ENCODE data around the gene COQ8A.
A peak's percentile ranks its signal among the peaks of the same experiment; 100 is the strongest.

The COQ8A gene

DNA sequence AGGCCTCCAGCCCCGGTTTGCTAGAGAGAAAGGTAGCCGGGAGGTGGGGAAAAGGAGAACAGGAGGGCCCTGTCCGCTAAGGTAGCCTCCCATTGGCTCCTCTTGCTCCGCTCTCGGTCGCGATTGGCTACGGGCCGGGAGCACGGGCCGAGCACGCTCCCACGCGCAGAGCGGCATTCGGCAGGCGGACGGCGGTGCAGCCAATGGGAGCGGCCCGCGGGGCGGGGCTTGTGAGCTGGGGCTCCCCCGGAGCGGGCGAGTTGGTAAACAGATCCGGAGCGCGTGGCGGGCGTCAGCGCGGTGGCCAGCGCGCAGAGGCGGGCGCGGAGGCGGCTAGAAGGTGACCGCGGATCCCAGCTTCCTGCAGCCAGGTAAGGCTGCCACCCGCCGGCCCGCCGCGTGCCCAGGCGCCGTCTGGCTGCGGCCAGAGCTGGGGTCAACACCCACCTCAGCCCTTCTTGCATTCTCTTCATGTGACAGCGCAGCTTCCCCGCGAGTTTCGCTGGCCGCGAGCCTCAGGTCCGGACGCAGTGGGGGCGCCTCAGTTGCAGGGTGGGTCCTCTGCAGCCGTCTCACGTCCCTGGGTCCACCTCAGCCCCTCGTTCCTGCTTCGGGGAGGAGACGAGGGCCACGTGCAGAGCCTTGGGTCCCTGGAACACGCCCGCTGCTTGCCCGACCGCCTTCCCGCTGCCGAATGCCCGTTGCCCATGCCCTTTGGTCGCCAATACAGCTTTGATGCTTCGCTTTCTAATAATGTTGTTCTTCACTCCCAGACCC, at the start of gene COQ8A:
Gene COQ8A, plus strand, starts transcription at position 266 of the 777 bp plus-strand sequence. CDS start 21,092 bp downstream, outside the sequence.
- DNase-seq, result peak; percentile 100

DNA sequence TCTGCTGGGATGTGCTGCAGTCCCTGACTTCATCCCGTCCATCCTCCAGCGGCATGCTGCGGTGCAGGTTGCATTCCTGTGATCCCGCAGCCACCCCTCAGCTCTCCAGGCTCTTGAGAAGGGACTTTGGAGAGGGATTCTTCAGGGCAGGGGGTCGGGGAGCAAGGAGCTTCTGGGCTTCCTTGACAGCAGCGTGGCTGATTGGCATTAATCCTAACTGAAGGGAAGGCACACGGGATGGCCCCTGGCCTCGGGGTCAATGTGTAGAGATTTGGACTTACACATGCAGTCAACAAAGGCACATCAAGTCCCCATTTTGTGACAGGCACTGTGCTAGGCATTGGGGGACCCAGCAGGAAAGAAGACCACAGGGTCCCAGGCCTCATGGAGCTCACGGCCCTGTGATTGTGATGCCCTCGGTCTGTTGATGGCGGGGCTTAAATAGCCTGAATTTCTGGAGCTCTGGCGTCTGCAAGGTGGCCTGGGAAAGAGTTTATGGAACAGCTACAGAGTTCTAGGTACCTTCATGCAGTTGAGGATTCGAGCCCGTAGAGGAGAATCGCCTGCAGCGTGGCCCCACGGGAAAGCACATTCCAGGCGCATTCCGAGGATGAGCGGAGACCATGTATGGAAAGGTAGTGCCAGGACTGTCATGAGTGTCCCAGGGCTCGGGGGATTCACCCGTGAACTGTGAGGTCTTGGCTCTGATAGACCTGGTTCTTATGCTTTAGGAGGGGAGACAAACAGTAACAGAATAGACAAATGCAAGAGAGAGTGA, 49.6 kb upstream of the COQ8A start:
- DNase-seq, result no peak

DNA sequence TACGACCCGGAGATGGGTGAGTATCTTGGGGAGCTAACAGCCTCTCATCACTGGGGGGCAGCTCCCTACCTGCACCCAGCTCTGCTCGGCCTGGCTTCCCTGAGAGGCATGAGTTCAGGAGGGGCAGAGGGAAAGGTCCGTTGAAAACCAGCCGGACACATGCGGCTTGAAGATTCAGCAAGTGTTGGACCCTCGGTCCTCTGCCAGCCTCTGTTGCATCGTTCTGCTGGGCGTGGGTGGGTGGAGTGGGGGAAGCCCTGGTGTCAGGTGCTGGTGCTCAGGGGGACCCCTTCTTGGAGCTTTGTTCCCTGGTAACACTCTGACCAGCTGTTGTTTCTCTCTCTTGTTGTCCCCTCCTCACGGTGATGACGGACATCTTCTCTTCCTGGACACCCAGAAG, 48.7 kb upstream of the COQ8A start:
- no peak for DNase-seq

DNA sequence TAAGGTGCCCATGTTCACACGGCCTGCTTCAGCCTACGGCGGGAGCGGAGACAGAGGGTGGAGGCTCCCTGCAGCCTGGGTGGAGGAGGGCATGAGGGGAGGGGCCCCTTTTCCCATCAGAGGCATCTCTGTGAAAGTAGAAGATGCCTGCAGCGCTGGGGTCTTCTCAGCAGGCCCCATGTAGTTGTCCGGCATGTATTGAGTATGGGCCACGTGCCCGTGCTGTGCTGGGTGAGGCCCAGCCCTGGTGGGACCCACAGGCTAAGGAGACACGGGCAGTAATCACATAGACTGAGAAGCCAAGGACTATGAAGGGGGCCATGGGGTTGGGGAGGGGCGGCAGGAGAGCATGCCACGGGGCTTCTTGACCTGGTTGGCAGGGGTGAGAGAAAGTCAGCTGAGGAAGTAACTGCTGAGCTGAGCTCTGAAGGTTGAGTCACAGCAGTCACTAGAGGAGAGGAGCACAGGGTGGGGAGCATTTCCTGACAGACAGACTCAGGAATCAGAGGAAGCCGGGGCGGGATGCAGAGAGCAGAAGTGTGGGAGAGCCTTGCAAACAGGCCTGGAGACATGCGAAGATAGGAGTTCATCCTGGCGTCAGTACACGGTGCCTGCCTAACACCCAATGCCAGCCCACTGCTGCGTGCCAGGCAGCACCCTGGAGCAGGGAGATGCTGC, 48.1 kb upstream of the COQ8A start:
- DNase-seq, result peak; percentile 9

DNA sequence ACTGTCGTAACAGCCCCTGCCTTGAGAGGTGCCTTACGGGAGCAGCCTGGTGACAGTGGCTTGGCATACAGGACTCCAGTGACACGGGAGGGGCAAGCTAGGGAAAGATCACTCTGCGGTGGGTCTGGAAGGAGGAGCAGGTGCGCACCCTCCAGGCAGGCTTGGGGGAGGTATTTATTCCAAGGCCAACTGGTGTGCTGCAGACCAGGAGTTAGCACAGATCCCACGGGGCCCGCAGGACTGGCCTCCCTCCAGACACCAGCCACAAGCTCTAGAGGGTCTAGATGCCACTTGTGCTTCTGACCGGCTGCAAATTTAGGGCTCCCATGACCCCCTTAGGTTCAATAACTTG, 47.6 kb upstream of the COQ8A start:
- no peak for DNase-seq

DNA sequence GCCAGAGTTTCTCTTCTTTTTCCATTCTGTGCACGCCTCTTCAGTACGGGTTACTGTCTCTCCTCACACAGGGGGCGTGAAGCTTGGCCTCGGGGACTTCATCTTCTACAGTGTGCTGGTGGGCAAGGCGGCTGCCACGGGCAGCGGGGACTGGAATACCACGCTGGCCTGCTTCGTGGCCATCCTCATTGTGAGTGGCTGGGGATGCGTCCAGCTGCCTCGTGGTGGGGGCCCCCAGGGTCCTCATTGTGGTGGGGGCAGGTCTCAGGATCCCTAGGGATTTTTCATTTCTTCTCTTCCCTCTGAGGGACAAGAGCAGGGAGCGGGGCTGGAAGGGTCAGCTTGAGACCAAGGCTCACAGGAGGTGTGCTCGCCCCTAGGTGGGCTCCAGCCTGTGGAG, 46.2 kb upstream of the COQ8A start:
- DNase-seq, result no peak

DNA sequence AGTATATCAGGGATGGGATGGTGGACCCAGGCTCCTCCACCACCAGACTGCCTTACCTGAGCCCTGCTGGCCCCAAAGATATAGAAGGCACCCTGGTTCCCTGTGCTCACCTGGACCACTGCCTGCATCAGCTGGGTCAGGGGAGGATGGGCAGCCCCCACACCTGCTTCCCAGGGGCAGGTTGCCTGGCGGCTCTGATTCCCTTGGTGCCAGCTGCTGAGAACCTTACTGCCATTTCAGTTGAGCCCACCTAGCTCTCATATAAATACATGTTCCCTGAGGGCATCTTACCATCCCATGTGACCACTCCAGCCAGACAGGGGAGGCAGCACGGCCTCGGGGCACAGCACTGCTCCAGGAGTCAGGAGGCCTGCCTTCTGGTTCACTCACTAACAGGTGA, 45.3 kb upstream of the COQ8A start:
- DNase-seq, result no peak

DNA sequence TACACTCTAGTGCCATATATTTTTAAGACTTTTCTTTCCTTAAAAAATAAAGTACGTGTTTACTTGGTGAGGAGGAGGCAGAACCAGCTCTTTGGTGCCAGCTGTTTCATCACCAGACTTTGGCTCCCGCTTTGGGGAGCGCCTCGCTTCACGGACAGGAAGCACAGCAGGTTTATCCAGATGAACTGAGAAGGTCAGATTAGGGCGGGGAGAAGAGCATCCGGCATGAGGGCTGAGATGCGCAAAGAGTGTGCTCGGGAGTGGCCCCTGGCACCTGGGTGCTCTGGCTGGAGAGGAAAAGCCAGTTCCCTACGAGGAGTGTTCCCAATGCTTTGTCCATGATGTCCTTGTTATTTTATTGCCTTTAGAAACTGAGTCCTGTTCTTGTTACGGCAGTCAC, 44.5 kb upstream of the COQ8A start:
- DNase-seq, result no peak

DNA sequence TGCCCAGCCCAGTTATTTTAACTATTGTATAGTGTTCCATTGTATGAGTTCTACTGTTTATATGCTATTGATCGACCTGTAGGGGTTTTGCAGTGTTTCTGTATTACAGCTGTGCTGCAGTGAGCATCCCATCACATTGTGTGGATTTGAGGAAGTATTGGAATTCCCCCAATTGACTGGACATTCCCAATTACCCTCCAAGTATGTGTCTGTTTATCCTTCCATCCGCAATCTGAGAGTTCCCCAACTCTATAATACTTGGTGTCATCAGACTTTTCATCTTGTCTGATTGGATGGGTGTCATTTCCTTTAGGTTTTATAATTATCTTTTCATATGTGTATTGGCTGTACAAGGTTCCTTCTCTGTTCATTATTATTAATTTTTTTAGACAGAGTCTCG, 41.8 kb upstream of the COQ8A start:
- no peak for DNase-seq

DNA sequence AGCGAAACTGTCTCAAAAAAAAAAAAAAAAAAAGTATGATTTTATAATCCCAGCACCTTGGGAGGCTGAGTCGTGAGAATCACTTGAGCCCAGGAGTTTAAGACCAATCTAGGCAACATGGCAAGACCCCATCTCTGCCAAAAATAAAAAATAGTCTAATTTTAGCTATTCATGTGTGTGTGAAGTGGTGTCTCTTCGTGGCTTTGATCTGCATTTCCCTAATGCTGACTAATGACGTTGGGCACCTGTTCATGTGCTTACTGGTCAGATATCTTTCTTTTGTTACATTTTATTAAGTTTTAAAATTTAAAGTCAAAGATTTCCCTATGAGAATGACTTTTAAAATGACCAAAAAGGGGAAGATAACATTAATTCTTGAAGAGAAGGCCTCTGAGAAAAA, 38.7 kb upstream of the COQ8A start:
- no peak for DNase-seq

DNA sequence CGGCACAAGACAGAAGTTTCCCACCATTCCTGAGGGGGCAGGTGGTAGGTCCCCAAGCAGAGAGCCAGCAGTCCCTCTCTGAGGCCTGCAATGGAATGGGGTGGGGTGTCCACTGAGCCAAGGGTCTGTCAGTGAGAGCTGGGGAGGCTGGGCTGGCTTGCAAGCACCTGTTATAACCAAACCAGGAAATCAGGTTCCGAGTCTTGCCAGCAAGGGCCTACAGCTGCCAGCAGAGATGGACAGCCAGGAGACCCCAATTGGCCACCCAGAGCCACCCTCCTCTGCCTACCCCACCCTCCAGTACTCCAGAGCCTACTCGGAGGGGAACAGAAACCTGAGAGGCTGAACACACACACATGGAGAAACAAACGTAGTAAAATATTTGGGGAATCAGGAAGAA, 37.5 kb upstream of the COQ8A start:
- DNase-seq, result no peak

DNA sequence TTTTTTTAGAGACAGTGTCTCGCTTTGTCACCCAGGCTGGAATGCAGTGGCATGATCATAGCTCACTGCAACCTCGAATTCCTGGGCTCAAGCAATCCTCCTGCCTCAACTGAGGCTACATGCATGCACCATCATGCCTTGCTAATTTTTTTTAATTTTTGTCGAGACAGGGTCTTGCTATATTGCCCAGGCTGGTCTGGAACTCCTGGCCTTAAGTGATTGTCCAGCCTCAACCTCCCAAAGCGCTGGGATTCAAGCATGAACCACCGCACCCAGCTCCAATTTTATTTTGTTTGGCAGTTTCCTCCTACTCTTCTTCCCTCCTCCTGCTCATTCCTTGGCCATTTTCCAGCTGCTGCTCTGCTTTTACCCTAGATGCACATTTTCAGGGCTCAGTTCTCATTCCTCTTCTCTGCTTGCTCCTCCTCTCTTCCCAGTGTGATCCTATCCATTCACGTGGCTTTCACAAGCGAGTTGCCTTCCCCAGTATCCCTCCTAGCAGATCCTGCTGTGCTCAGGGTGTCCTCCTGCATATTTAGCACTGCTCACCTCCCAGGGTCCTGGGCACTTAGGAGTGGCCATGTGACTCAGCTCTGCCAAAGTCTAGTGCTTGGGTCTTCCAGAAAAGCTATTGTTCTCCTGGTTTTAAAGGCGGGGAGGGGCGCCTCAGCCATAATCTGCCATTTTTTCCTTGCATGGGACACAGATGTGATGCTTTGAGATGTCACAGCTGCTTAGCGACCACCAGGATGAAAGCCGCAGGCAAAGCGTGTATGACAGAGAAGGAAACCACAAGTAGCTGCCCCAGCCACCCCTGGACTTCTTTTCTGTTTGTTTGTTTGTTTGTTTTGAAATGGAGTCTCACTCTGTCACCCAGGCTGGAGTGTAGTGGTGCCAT, 36.0 kb upstream of the COQ8A start:
- DNase-seq, result peak; percentile 81

DNA sequence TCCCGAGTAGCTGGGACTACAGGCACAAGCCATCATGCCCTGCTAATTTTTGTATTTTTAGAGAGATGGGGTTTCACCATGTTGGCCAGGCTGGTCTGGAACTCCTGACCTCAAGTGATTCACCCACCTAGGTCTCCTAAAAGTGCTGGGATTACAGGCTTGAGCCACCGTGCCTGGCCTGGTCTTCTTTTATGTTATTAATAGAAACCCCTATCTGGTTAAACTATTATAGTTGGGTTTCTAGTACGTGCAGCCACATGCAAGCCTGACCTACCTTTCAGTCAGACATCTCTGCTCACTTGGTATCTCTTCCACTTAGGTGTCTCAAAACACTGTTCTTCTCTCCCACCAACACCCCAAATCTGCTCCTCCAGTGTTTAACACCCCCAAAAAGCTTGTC, 35.3 kb upstream of the COQ8A start:
- no peak for DNase-seq

DNA sequence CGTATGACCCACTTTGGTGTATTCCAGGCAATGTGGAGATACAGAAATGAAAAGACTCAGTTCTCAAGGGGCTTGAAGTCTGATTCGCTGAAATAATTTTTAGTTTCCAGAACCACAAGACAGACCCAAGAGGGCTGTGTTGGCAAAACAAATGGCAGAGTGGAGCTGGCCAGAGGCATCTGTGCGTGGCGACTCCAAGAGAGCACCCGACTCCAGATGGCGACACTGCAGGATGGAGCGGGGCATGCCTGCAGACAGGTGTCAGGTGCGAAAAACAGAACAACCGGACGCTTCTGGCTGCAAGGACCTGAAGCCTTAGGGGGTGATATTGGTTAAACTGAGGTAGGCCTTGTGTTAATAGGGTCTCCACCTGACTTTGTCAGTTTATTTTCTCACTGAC, 31.7 kb upstream of the COQ8A start:
- no peak for DNase-seq

DNA sequence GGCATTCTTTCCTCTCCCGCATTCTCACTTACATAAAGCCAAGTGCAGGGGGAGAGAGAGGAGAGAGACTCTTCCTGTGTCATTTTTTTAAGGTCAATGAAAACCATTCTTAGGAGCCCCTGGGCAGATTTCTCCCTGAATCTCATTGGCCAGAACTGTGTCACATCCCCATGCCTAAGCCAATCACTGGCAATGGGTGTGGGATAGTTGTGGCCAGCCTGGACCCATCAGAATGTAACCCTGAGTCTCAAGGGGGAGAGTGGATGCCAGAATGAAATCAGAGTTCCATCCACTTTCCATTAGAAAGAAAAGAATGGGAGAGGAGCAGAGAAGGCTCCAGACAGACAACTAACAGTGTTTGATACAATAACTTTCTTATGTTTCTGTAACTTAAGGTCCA, 31.2 kb upstream of the COQ8A start:
- peak; percentile 1 for DNase-seq

DNA sequence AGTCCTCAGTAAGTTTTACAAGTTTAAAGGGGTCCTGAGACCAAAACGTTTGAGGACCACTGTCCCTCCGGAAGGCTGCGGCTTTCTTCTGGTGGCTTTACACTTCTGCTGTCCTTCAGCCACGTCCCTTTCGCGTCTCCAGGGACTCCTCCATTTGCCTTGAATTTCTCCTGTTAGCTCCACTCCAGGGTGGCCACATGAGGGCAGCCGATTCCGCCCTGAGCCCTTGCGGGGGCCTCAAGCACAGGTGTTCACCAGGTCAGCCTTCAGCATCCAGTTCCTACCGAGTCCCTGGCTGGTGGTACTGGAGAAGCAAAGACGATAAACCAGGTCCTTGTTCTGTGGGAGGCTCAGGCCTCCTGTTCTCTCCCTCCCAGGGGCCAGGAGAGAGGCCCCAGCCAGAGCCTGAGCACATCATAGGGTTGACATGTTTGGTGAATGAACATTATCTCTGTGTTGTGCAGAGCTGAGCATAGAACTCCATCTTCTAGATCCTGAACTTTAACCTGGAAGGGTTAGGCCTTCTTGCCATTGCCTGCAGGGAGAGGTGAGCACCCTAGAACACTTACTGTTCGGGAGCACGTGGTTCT, 27.4 kb upstream of the COQ8A start:
- peak; percentile 21 for DNase-seq

DNA sequence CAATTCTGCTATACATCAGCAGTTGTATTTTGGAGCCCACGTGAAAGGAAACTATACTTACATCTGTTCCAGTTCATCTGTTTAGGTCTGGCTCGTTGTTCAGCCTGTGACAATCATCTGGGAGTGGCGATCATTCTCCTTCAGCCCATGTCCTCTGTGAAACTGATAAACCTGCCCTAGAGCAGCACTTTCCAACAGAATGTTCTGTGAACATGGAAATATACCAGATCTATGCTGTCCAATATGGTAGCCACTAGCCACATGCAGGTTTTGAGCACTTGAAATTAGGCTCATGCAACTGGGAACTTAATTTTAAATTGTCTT, 24.5 kb upstream of the COQ8A start:
- DNase-seq, result no peak

DNA sequence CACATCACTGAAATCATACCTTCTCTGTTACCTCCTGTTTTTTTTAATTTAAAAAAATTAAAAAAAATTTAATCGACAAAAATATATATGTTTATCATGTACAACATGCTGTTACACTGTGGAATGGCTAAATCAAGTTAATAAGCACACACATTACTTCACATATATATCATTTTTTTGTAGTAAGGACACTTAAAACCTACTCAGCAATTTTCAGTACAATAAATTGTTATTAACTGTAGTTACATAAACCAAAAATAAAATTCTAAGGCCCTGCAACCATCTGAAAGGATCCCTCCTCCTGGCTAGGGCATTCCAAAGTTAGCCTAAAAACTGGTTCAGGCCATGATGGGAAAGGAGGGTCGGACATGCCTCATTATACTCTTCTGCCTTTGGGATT, 23.6 kb upstream of the COQ8A start:
- DNase-seq, result no peak

DNA sequence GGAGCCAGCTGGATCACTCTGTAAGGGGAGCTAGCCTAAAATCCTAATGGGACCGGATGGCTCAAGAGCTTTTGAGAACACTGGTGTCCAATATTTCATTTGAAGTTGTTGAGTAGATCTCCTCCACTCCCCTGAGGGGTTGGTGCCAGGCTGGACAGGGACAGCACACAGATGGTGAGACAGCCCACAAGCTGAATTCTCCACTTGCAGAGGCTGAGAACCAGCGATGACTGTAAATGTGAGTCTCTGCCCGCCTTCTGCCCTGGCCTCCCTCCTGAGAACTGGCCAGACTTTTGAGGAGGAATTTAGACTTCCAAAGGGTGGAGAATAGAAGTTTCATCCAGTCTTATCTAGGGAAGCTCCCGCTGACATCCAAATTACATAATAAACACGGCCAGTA, 20.5 kb upstream of the COQ8A start:
- no peak for DNase-seq

DNA sequence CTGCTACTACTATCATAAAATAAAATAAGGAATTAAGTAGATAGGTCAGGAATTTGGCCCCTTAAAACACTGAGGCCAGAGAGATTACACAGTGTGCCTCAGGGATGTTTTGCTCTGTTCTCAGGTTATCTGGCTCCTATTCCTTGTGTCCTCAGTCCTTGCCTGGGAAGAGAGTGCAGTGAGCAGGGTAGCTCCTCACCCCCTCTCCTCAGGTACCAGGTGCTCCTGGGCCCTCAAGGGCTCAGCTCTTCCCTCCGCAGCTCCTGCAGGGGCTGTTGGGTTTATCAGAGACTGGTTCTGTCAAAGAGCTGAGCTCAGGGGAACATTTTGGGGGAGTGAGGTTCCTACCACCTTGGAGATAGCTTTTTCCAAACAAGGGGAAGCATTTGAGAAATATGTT, 20.1 kb upstream of the COQ8A start:
- no peak for DNase-seq

DNA sequence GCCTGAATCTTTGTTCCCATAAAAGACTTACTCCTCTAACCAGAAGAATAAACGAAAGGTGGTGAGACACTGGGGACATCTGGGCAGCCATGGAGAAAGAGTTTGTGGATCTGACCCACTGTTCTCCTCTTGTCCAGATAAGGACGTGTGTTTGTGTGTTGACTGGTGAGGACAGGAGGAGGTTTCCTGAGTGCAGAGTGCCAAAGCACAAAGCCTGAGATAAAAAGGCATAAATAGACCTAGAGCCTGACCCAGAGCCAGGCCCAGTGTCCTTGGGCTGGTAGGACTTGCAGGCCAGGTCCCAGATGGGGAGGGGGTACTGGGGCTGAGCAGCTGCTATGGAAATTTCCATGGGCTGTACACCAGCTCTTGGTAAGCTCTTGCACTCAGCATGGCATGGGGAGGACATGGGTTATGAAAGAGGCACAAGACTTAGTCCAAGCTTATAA, 19.6 kb upstream of the COQ8A start:
- no peak for DNase-seq

DNA sequence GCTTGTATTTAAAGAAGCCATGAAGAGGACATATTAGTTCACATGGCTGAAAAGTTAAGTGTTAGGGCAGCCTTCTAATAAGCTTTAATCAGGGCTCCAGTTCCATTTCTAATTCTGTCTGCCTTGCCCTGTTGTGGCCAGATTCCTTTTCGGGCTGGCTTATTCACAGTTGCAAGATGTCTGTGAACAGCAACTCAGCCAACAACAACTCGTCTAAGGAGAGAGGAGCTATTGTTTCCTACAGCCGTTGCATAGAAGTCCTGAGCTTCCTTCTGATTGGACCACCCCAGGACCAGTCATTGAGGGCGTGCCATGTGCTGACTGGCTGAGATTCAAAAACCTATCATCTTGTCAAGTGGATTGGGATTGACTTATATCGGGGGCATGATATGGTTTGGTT, 18.6 kb upstream of the COQ8A start:
- DNase-seq, result no peak

Measured in fibroblast of upper back skin (primary cell).